CD4-positive, alpha-beta T cell (primary cell): ENCODE results near the gene PCDHGB1. TPM values are rescaled to one million over a fixed set of nuclear protein-coding genes. Genes with fewer than 3 reads are reported as not detected.

ENCODE experiments used
- ATAC-seq: fragments of 200-7000 bp; cut with Tn5 transposase; one replicate; pipeline ENCODE4 v1.10.0; 2022; ENCODE audit warnings: mild to moderate bottlenecking; ENCODE audit not compliant: poor library complexity
- CTCF ChIA-PET: fragments of 350-600 bp; sonication (Branson Sonifier 250); formaldehyde crosslinking; loops from one replicate; lab custom pipeline; 2021; ENCODE audit warnings: antibody characterized with exemption, inconsistent platforms; lab: Charles Lee
- POLR2A ChIA-PET: fragments of 350-600 bp; sonication (Branson Sonifier 250); formaldehyde crosslinking; loops from one replicate; lab custom pipeline; 2021; ENCODE audit warnings: antibody characterized with exemption, inconsistent platforms; lab: Charles Lee
- DNase-seq, 14 experiments: peaks; one replicate each; pipeline ENCODE4 v3.0.0-alpha.2; 2013 to 2020; ENCODE audit warnings: mixed read lengths in 2 of 14
- H3K27ac ChIP-seq, 2 donors: one replicate each; pipeline versions ENCODE4 v1.5.1 to v1.7.0; 2013; ENCODE audit warnings: low read length in 2 of 2, low read depth in 1 of 2, mild to moderate bottlenecking in 1 of 2
- H3K27me3 ChIP-seq, 2 experiments: 1 replicate in 1 of 2; 2 replicates in 1 of 2; pipeline versions ENCODE4 v1.6.1 to v1.7.0; 2013; ENCODE audit warnings: low read length in 2 of 2, control low read depth in 1 of 2, mild to moderate bottlenecking in 1 of 2, moderate library complexity in 1 of 2; ENCODE audit not compliant: insufficient read depth in 2 of 2, control insufficient read depth in 1 of 2
- H3K36me3 ChIP-seq: one replicate; pipeline ENCODE4 v1.6.1; 2013; ENCODE audit warnings: low read length, control low read depth; ENCODE audit not compliant: insufficient read depth
- H3K4me1 ChIP-seq: one replicate; pipeline ENCODE4 v1.6.1; 2013; ENCODE audit warnings: low read length, control low read depth; ENCODE audit not compliant: insufficient read depth
- H3K4me3 ChIP-seq: one replicate; pipeline ENCODE4 v1.5.1; 2013; ENCODE audit warnings: mild to moderate bottlenecking, low read length, moderate library complexity
- H3K9me3 ChIP-seq, 2 experiments: 1 replicate in 1 of 2; 2 replicates in 1 of 2; pipeline versions ENCODE4 v1.6.1 to v1.7.0; 2013; ENCODE audit warnings: low read length in 2 of 2, mild to moderate bottlenecking in 2 of 2, control low read depth in 1 of 2, moderate library complexity in 1 of 2; ENCODE audit not compliant: control insufficient read depth in 1 of 2, insufficient read depth in 1 of 2
- H3K27ac Mint-ChIP-seq: one replicate; pipeline ENCODE4 v1.8.0; 2020; ENCODE audit warnings: mixed read lengths
- H3K27me3 Mint-ChIP-seq: one replicate; pipeline ENCODE4 v1.8.0; 2021; ENCODE audit warnings: mixed read lengths
- H3K36me3 Mint-ChIP-seq: one replicate; pipeline ENCODE4 v1.8.0; 2021; ENCODE audit warnings: low read depth, mixed read lengths
- H3K4me1 Mint-ChIP-seq: one replicate; pipeline ENCODE4 v1.8.0; 2021; ENCODE audit warnings: low read depth, mixed read lengths
- H3K4me3 Mint-ChIP-seq: one replicate; pipeline ENCODE4 v1.8.0; 2020; ENCODE audit warnings: mild to moderate bottlenecking, mixed read lengths
- H3K9me3 Mint-ChIP-seq: one replicate; pipeline ENCODE4 v1.8.0; 2020; ENCODE audit warnings: mixed read lengths
- CTCF ChIP-seq: fragments of 200-600 bp; IDR thresholded peaks from one replicate; pipeline ENCODE4 v1.8.0; 2022; ENCODE audit warnings: antibody characterized with exemption, mild to moderate bottlenecking
- intact Hi-C, 2 experiments: fragments of 100-400 bp; cut with DNase I in 1 of 2; cut with micrococcal nuclease in 1 of 2; formaldehyde crosslinking; loops; one replicate each; pipeline versions ENCODE4 v1.15.1 to v1.9.0; 2023 to 2025; cut with DNase I, micrococcal nuclease
- total RNA-seq, 174 experiments: library from RNA in 2 of 174; stranded (reverse) in 2 of 174; gene quantifications; one replicate each; pipeline ENCODE4 v1.2.3 and lab custom pipeline; 2021 to 2026

The PCDHGB1 gene
- total RNA-seq, 2 experiments from 2014 or later, result 0.05 TPM; not detected in 1

GRCh38 chr5:141356133-141356532 is 6.2 kb downstream of the PCDHGB1 start:
- H3K27me3 ChIP-seq, result peaks cover 48 to 84% of the 10 kb centered on the region in 2 experiments
- peaks cover 27 to 47% of the 10 kb centered on the region in 2 experiments for H3K9me3 ChIP-seq
- ATAC-seq (no peak), DNase-seq (no peak)
- Mint-ChIP-seq H3K9me3 (peaks cover 20% of the 10 kb centered on the region), H3K36me3 (peaks cover 28% of the 10 kb centered on the region), H3K4me3 (no peak overlapping the region), H3K27ac (no peak overlapping the region), H3K27me3 (peaks cover 93% of the 10 kb centered on the region), H3K4me1 (peaks cover 6% of the 10 kb centered on the region)
- peaks cover 9% of the 10 kb centered on the region for H3K4me1 ChIP-seq
- ChIA-PET POLR2A (no interaction called here), CTCF (interaction anchor here (1.3 kb wide), 1 partner anchor 208 kb away, joined by 3 read pairs; no protein-coding TSS in a partner anchor)
- no peak overlapping the region for H3K4me3 ChIP-seq
- no peaks in the 10 kb centered on the region for H3K36me3 ChIP-seq
- no peak overlapping the region for H3K27ac ChIP-seq
- no peak for TF ChIP-seq CTCF
- intact Hi-C loops, result no loop called here

DNA sequence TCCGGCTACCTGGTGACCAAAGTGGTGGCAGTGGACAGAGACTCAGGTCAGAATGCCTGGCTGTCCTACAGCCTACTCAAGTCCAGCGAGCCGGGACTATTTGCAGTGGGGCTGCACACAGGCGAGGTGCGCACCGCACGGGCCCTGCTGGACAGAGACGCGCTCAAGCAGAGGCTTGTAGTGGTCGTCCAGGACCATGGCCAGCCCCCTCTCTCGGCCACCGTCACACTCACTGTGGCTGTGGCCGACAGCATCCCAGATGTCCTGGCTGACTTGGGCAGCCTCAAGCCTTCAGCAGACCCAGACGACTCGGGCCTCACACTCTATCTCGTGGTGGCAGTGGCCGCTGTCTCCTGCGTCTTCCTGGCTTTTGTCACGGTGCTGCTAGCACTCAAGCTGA is 7.1 kb downstream of the PCDHGB1 start:
- H3K9me3 ChIP-seq, result peaks cover 27 to 48% of the 10 kb centered on the region in 2 experiments
- ATAC-seq (no peak), DNase-seq (no peak)
- H3K9me3 Mint-ChIP-seq, result peaks cover 22% of the 10 kb centered on the region
- peaks cover 6% of the 10 kb centered on the region for H3K4me1 Mint-ChIP-seq
- peaks cover 32% of the 10 kb centered on the region for H3K36me3 Mint-ChIP-seq
- TF ChIP-seq CTCF, result no peak
- no peak overlapping the region for H3K27ac Mint-ChIP-seq
- H3K27me3 ChIP-seq, result peaks cover 46 to 83% of the 10 kb centered on the region in 2 experiments
- POLR2A ChIA-PET, result no interaction called here
- no peak overlapping the region for H3K4me3 ChIP-seq
- intact Hi-C loops, result no loop called here
- no peaks in the 10 kb centered on the region for H3K36me3 ChIP-seq
- peaks cover 94% of the 10 kb centered on the region for H3K27me3 Mint-ChIP-seq
- peaks cover 9% of the 10 kb centered on the region for H3K4me1 ChIP-seq
- H3K4me3 Mint-ChIP-seq, result no peak overlapping the region
- CTCF ChIA-PET, result no interaction called here
- H3K27ac ChIP-seq, result no peak overlapping the region

DNA sequence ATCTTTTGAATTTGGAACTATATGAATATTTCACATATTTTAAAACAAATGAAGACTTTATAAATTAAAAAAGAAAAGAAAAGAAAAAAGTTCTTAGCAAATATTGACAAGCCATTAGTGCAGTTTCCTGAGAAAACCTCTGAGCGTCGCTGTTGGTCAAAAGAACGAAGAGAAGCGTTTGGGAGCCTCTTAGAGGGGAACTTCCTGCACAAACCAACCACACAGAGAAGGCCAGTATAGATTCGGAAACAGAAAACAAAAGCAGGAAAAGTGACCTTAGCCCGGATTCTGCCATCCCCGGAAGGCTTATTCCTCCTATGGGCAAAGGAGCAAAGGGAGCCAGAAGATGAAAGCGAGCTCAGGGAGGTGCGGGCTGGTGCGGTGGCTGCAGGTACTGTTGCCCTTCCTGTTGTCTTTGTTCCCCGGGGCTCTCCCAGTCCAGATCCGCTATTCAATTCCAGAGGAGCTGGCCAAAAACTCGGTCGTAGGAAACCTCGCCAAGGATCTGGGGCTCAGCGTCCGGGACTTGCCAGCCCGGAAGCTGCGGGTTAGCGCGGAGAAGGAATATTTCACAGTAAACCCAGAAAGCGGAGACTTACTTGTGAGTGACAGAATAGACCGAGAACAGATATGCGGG is 10.0 kb downstream of the PCDHGB1 start, which contains the start of gene PCDHGB2:
Gene PCDHGB2, plus strand, starts transcription at position 205 of the 637 bp plus-strand sequence. Its CDS starts 142 bp downstream, at position 347.
- intact Hi-C loops, result loop anchor here (10.0 kb wide), 2 partner anchors 55 to 135 kb away; partner anchors contain the start of genes PCDHB14 (in 1 of the 2), PCDHGA10 (in 1 of the 2) and PCDHGB7 (in 1 of the 2)
- Histone ChIP-seq H3K4me3 (peak within 1 kb of the TSS; percentile 45), H3K36me3 (no peaks in the 10 kb centered on the region), H3K9me3 (peaks cover 44 to 52% of the 10 kb centered on the region in 2 experiments), H3K27ac (no peak within 1 kb of the TSS), H3K4me1 (peaks cover 8% of the 10 kb centered on the region), H3K27me3 (peaks cover 55 to 88% of the 10 kb centered on the region in 2 experiments)
- H3K4me1 Mint-ChIP-seq, result peaks cover 6% of the 10 kb centered on the region
- TF ChIP-seq CTCF, result no peak
- DNase-seq, result peak in 3 of 14 experiments; percentile 48 to 58 (median 50)
- peaks cover 42% of the 10 kb centered on the region for H3K36me3 Mint-ChIP-seq
- peaks cover 91% of the 10 kb centered on the region for H3K27me3 Mint-ChIP-seq
- no peak within 1 kb of the TSS for H3K27ac Mint-ChIP-seq
- CTCF ChIA-PET, result interaction anchor here (0.9 to 1.5 kb wide), 2 partner anchors 10 to 204 kb away, joined by 3 to 6 read pairs; partner anchors contain the start of gene PCDHGB3
- H3K9me3 Mint-ChIP-seq, result peaks cover 28% of the 10 kb centered on the region
- POLR2A ChIA-PET, result no interaction called here
- ATAC-seq, result no peak
- H3K4me3 Mint-ChIP-seq, result peak within 1 kb of the TSS; percentile 81
